Glomerular visceral epithelial cell (primary cell): Measurements from ENCODE around the gene GRAP2.

Experiments used
- DNase-seq: peaks from one replicate; pipeline ENCODE4 v3.0.0-alpha.2; 2016; ENCODE audit errors: extremely low spot score

GRAP2 gene

DNA sequence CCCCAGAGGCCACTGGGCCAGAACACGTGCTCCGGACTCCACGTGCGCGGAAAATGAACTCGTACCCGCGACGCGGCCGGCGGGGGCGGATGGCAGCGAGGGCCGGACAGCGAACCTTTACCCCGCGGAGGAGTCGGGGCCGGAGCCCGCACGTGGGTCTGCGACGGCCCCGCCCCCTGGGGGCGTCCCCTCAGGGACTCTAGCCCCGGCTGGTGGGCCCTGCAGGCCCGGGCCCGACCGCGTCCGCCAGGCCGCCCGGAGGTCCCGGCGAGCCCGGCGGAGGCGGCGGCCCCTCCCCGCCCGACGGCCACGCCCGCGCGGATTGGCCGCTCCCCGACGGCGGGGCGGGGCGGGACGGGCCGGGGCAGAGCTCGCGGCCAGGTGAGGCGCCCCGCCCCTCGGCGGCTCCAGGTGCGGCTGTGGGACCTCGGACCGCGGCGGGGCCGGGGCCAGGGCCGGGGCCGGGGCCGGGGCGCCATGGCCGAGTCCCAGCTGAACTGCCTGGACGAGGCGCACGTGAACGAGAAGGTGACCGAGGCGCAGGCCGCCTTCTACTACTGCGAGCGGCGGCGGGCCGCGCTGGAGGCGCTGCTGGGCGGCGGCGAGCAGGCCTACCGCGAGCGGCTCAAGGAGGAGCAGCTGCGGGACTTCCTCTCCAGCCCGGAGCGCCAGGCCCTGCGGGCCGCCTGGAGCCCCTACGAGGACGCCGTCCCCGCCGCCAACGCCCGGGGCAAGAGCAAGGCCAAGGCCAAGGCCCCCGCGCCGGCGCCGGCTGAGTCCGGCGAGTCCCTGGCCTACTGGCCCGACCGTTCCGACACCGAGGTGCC is 93.9 kb downstream of the GRAP2 start, which contains the start of gene FAM83F:
TSS of gene FAM83F (plus strand) at position 389 of the 827 bp plus-strand sequence. CDS start at position 478, 89 bp downstream.
- DNase-seq: no peak

DNA sequence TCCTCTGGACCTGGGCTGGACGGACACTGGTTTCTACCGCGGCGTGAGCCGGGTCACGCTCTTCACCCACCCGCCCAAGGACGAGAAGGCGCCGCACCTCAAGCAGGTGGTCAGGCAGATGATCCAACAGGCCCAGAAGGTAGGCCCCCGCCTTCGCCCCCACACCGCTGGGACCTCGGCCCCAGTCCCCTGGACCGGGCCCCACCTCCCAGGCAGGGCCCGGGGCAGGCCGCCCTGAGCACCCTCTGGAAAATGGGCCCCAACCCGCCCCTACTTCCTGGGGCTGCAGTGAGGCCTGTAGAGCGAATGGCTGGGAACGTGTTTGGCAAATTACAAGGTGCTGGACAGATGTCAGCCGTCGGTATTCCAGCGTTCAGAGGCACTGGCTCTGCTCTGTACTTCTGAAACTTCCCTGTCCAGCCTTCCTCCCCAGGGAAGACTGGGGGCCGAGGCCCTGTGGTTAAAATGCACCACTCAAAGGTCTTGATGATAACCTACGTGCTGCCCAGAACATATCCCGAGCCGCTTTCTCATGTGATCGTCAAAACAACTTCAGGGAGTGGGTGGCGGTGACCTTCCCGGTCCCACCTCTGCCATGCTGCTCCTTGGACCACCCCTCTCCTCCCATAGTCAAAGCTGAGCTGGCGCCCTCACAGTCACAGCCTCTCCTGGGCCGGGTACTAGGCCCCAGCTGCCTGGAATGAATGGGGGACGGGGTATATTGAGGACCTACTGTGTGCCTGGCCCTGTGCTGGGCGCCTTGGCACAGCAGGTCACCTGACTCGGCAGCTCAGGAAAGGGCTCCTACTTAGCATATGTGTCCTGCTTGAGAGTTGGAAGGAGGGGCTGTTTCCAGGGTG is 94.7 kb downstream of the GRAP2 start:
- DNase-seq: no peak

GRCh38 chr22:39996732-39997131 is 95.8 kb downstream of the GRAP2 start:
- no peak for DNase-seq

GRCh38 chr22:39997421-39997820 is 96.5 kb downstream of the GRAP2 start:
- DNase-seq: no peak

DNA sequence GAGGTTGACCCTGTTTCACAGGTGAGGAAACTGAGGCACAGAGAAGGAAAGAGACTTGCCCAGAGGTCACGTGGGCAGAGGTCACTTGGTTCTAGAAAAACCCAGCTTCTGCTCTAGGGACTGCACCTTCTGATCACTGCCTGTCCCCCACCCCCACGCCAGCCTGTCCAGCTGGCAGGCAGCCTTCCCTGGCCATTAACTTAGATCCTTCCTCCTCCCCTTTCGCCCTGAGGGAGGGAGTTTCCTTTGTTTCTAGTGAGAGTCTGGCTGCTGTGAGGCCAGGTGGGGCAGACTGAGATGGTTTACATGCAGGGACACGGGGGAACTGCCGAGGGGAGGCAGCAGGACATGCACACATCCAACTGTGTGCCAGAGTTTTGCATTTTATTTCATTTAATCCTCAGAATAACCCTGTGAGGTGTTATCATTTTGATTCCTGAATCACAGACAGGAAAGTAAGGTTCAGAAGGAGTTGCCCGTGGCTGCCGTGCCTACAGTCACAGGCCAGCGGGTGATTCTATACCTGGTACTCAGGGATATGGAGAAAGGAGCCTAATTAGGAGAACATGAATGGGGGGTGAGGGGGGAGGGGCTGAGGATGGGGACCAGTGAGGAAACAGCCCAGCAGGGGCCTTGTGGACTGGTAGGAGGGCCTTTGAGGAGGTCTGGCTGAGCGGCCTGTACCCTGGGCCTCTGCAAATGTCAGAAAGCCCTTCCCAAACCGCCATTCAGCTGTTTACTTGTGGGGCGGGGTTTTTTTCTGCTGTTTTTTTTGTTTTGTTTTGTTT is 97.2 kb downstream of the GRAP2 start:
- peak; percentile 28 for DNase-seq

- peak; percentile 33 for DNase-seq
Observed at GRCh38 chr22:39999144-39999757, 98.4 kb downstream of the GRAP2 start.

- no peak for DNase-seq
Observed at GRCh38 chr22:40000171-40000570, 99.3 kb downstream of the GRAP2 start.

DNA sequence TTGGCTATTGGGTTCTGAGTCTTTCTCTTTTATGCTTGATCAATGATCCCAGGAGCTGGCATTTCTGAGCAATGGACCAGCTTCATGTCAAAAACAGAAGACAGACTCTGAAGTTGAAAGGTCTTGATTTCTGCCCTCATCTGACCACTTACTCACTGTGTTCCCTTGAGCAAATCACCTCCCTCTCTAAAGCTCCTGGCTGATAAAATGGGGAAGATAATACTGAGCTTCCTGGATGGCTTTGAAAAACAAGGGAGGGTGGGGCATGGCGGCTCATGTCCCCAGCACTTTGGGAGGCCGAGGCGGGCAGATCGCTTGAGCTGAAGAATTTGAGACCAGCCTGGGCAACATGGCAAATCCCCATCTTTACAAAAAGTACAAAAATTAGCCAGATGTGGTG is 100.2 kb downstream of the GRAP2 start:
- DNase-seq: no peak

- DNase-seq: no peak
Observed at GRCh38 chr22:40001800-40002577, 101.1 kb downstream of the GRAP2 start.

- no peak for DNase-seq
Observed at GRCh38 chr22:40002935-40003715, 102.2 kb downstream of the GRAP2 start.

DNA sequence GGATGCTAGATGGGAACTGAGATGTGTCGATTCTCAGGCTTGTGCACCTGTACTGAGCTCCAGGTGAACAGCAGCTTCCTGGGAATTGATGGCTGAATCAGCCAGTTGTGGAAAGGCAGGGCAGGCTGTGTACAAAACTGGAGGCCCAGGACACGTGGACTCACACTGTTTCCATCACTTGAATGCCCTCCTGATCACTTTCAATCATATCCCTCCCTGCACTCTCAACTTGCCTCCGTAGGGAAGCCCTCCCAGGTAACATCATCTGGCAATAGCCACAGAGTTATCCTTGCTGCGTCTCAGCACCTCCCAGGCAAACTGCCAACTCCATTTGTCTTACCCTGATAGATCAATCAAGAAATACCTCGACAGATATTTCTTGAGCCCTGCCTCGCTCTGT is 104.0 kb downstream of the GRAP2 start:
- DNase-seq: no peak

- no peak for DNase-seq
Observed at GRCh38 chr22:40006641-40007040, 105.8 kb downstream of the GRAP2 start.

- DNase-seq: no peak
Observed at GRCh38 chr22:40007853-40008710, 107.2 kb downstream of the GRAP2 start.

- peak; percentile 16 for DNase-seq
Observed at GRCh38 chr22:40008726-40009291, 107.9 kb downstream of the GRAP2 start.

DNA sequence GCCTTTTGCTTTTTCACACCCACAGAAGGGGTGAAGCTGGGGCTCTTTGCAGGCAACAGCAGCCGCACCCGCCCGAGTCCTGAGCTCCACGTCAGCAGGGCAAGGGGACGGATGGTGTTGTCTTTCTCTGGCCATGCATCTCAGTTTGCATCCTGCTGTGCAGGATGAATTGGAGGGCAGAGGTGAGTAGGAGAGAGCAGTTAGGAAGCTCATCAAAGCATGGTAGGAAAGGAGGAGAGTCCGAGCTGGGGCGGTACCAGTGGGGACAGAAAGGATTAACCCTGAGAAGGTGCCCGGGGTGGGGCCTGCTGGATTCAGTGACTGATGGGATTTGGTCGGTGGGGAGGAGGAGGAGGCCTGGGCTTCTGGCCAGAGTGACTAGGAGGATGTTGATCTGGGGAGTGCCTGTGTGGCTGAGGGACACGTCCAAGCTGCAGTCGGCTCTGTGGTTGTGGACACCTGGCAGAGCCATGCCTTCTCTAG is 108.4 kb downstream of the GRAP2 start:
- peak; percentile 7 for DNase-seq

DNA sequence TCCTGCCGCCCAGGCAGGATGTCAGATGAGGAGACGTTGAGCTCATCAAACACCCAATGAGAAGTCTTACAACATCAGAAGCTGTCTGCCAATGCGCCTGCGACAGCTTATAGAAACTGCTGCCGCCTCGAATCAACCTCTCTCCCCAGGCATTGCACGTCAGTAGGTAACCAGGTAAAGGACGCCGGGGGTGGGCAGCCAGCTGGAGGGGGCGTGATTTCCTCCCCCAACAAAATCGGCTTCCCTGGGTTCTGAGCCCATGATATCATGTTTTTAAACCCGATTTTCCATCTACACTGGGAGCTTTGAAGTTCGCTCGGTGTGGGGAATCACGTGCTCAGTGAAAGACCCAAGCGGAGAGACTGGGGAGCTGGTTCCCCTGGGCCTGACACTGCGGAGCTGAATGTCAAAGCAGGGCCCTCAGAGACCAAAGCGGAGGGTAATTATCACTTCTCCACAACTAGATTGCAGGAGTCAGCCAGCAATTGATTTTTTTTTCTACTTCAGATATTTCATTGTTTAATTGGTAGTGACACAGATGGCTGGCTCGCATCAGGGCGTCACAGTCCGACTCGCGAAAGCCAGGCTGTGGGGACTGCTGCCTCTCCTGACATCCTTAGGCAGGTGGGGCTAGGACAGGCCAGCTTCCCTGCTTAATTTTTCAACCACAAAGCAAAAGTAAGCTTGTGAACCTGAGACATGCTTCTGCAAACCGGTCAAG is 109.2 kb downstream of the GRAP2 start:
- DNase-seq: no peak

DNA sequence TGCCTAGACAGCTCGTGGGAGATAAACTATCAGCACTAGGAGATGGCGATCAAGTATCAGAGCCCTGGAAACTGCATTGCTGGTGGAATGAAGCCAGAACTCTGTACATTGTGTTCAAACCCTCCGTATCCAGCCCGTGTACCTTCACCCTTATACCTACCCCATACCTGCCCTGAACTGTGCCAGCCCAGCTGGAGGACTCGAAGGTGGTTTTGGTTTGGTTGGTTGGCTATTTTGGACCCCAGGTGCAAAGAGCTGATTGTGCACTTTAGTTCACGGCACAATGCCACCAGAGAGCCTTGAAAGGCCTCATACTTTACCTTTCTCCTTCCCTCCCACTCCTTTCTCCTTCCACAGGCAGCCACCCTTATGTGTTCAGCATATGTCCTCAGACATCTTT is 109.9 kb downstream of the GRAP2 start:
- no peak for DNase-seq
